Measurements from ENCODE around the gene BTBD16.
A peak's percentile ranks its signal among the peaks of the same experiment; 100 is the strongest.

BTBD16 gene

GRCh38 chr10:122376364-122376961, 105.4 kb downstream of the BTBD16 start:
- no peak for TF ChIP-seq CTCF (IDR thresholded peaks at IDR 0.05; ENCODE audit: unreplicated experiment in 3 of 3)
- no peaks in the 10 kb centered on the region for H3K9me3 Mint-ChIP-seq
- H3K4me1 Mint-ChIP-seq = peaks cover 28% of the 10 kb centered on the region
- H3K27ac Mint-ChIP-seq = peak overlapping the region; percentile 61 to 91 (median 74)
- H3K4me3 Mint-ChIP-seq = peak overlapping the region; percentile 95 to 98 (median 96)
- no peaks in the 10 kb centered on the region for H3K27me3 Mint-ChIP-seq (ENCODE audit: low read depth)
- H3K36me3 Mint-ChIP-seq (ENCODE audit: low read depth) = peaks cover 23% of the 10 kb centered on the region

GRCh38 chr10:122379041-122379440, 107.9 kb downstream of the BTBD16 start:
- H3K4me1 Mint-ChIP-seq = peaks cover 15% of the 10 kb centered on the region
- H3K27me3 Mint-ChIP-seq (ENCODE audit: low read depth) = no peaks in the 10 kb centered on the region
- peak overlapping the region in 1 of 3 experiments; percentile 67 for H3K4me3 Mint-ChIP-seq
- no peaks in the 10 kb centered on the region for H3K9me3 Mint-ChIP-seq
- H3K27ac Mint-ChIP-seq = peak overlapping the region in 2 of 3 experiments; percentile 45 to 64
- no peak for TF ChIP-seq CTCF (IDR thresholded peaks at IDR 0.05; ENCODE audit: unreplicated experiment in 3 of 3)
- peaks cover 28% of the 10 kb centered on the region for H3K36me3 Mint-ChIP-seq (ENCODE audit: low read depth)

- Mint-ChIP-seq H3K4me3 (peak overlapping the region in 2 of 3 experiments; percentile 23 to 67), H3K27ac (peak overlapping the region in 1 of 3 experiments; percentile 64), H3K27me3 (ENCODE audit: low read depth) (no peaks in the 10 kb centered on the region), H3K36me3 (ENCODE audit: low read depth) (peaks cover 28% of the 10 kb centered on the region), H3K4me1 (peaks cover 14% of the 10 kb centered on the region), H3K9me3 (no peaks in the 10 kb centered on the region)
- no peak for TF ChIP-seq CTCF (IDR thresholded peaks at IDR 0.05; ENCODE audit: unreplicated experiment in 3 of 3)
These were observed 108.4 kb downstream of the BTBD16 start for GRCh38 chr10:122379537-122379936.

- Mint-ChIP-seq H3K9me3 (no peaks in the 10 kb centered on the region), H3K4me1 (peaks cover 9% of the 10 kb centered on the region), H3K27me3 (ENCODE audit: low read depth) (no peaks in the 10 kb centered on the region), H3K36me3 (ENCODE audit: low read depth) (peaks cover 28% of the 10 kb centered on the region), H3K4me3 (no peak overlapping the region), H3K27ac (peak overlapping the region; percentile 25 to 72 (median 42))
- TF ChIP-seq CTCF (IDR thresholded peaks at IDR 0.05; ENCODE audit: unreplicated experiment in 3 of 3) = no peak
These were observed 109.6 kb downstream of the BTBD16 start for GRCh38 chr10:122380703-122381102.

GRCh38 chr10:122381680-122382079, 110.6 kb downstream of the BTBD16 start:
- H3K4me1 Mint-ChIP-seq = peaks cover 1% of the 10 kb centered on the region
- no peaks in the 10 kb centered on the region for H3K27me3 Mint-ChIP-seq (ENCODE audit: low read depth)
- no peak for TF ChIP-seq CTCF (IDR thresholded peaks at IDR 0.05; ENCODE audit: unreplicated experiment in 3 of 3)
- H3K4me3 Mint-ChIP-seq = no peak overlapping the region
- H3K36me3 Mint-ChIP-seq (ENCODE audit: low read depth) = peaks cover 28% of the 10 kb centered on the region
- H3K27ac Mint-ChIP-seq = no peak overlapping the region
- peaks cover 4% of the 10 kb centered on the region for H3K9me3 Mint-ChIP-seq

- Mint-ChIP-seq H3K36me3 (ENCODE audit: low read depth) (peaks cover 24% of the 10 kb centered on the region), H3K27me3 (ENCODE audit: low read depth) (no peaks in the 10 kb centered on the region), H3K4me1 (no peaks in the 10 kb centered on the region), H3K4me3 (no peak overlapping the region), H3K9me3 (peaks cover 15% of the 10 kb centered on the region), H3K27ac (peak overlapping the region; percentile 43 to 77 (median 70))
- no peak for TF ChIP-seq CTCF (IDR thresholded peaks at IDR 0.05; ENCODE audit: unreplicated experiment in 3 of 3)
These were observed 115.4 kb downstream of the BTBD16 start for GRCh38 chr10:122386514-122386913.

Measured in nephron (organoid).